ENCODE results near the gene IL17RC.

Gene IL17RC

DNA sequence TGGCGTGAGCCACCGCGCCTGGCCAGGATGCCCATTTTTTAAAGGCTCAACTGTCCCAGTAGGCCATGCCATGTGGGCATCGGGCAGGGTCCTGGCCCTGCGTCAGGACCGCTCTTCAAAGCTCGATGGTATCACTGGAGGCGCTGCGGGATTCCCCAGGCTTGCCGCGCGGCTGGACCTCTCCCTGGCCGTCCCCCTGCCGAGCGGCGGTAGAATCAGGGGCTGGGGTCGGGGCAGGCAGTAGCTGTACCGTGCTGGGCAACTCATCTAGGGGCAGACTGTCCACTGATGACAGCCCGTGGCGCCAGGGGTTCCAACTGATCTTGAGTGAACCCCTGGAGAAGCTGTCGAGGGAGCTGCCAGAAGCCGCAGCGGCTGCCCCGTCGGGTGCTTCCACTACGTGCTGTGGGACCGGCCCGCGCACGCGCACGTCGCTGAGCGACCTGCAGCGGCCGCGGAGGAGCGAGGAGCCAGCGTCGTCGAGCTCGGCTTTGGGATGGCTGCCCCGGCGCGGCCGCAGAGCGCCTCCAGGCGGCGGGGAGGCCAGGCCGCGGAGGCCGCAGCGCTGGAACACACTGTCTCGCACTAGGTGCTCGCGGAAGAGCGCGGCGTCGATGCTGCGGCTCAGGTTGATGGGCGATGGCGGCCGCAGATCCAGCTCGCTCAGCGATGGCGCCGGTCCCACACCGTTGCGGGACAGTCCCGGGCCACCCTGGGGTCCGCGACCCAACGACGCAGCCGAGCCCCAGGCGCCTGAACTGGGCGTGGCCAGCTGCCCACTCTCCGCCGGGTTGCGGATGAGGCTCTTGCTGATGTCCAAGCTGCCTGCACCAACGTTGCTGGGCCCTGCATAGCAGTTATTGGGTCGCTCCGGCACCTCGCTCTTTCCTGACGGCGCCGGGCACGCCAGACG is 29.5 kb downstream of the IL17RC start:
- peak; percentile 61 for DNase-seq

DNA sequence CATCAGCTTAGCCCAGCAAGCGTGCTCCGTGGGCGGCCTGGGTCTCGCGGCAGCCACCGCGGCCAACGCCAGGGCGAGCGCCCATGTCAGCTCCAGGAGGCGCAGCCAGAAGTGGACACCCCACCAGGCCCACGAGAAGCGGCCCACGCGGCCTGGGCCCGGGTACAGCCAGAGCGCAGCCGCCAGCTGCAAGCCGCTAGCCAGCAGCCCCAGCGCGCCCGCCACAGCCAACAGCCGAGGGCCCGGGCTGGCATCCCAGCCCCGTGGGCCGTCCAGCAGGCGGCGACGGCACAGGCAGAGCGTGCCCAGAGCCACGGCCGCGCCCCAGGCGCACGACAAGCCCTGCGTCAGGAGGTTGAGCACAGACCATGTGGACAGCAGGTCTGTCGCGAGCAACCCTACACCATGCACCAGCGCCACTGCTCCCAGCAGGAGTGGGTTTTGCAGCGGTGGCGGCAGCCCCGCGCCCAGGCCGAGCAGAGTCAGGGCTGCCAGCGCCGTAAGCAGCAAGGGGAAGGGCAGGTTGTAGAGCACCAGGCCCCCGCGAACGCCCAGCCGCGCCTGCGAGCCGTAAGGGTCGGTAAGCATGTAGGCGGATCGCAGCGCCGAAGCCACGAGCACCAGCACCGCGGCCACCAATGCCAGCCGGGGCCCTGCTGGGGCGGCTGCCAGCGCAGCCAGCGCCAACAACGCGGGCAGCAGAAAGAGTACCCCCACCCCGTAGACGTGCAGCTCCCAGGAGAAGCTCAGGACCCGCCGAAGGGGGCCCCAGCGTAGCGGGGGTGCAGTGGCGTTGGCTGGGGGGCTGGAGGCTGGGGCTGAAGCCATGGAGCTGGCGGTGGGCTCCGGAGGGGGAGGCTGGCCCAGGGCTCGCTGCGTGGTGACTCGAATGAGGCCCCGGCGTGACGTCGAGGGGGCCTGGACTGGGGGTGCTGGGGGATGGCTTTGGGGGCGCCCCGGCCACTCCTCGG is 30.4 kb downstream of the IL17RC start:
- peak; percentile 24 for DNase-seq

DNA sequence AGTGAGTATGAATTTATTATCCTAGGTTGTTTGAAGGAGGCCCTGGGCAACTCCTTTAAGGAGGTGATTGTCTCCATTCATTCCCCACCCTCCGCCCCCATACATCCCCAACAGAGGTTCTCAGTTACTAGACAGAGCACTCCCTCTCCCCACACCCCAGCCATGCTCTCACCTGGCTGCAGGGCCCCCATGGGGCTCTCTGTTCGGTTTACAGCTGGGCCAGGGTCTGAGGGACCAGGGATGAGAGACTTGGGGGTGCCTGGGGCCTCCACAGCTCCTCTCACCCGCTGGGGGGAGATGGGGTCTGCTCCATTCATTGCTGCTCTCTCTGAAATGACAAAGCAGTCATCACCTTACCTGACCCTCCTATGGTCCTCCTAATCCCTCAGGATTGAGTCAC is 31.7 kb downstream of the IL17RC start:
- DNase-seq = no peak

DNA sequence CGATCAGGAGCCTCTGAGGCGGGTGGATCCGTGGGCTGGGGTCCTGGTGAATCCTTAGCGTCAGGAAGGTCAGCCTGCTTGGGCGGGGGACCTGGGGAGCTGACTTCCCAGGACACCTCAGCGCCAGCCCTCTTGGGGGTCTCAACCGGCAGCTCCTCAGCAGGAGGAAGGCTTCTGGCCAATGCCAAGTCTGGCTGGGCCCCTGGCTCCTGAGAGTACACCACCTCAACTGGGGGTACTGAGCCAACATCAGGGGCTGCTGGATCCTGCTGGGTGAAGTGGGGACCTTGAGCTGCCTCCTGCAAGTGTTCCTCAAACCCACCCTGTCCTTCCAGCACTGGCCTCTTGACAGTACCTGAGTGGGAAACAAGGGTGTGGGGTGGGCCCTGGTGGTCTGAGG is 32.2 kb downstream of the IL17RC start:
- no peak for DNase-seq

DNA sequence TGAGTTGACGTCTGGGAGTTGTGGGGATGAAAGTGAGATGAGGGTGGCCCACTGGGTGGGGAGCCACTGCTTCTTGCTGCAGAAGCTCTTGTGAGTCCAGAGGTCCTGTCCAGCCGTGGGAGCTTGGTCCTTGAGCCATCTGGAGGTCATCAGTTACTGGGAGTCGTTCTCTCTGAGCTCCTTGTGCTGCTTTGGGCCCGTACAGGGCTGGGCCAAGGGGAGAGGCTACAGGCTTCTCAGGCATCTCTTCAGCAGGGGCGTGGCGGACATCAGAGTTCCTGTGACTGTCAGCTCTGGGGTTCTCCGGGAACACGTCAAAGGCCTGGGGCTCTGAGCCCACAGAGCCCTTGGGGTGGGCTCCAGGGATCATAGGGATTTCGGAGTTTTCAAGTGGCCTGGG is 32.7 kb downstream of the IL17RC start:
- DNase-seq = no peak

DNA sequence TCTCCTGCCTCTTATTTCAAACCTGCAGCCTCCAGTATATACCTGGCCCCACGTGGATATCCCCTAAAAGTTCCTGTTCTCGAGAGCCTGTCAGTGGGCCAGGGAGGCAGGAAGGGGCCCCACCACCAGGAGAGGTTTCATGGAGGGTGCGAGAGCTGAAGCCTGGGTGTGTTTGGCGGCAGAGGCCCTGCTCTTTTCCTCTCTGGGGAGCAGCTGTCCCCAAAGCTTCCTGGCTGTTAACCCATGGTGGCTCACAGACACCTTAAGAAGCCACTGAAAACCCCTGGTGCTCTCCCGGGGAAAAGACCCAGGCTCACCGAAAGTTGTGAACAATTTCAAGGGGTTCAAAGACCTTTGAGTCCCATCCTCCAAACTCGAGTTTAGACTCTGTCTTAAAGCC is 34.2 kb downstream of the IL17RC start:
- DNase-seq = no peak

DNA sequence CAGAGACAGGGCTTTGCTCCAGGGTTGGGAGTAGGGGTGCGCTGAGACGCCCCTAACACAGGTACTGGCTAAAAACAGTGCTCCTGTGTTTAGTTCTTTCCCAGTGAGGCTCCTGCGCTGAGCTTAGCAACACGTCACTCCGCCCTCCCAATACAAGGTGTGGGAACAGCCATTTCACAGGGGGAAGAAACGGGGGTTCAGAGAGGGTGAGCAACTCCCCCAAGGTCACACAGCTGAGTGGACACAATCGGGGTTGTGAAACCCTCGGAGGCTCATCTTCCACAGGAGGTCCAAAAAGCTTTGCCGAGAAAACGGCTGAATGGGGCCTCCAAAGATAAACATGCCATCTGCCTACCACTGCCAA is 34.7 kb downstream of the IL17RC start:
- DNase-seq = no peak

DNA sequence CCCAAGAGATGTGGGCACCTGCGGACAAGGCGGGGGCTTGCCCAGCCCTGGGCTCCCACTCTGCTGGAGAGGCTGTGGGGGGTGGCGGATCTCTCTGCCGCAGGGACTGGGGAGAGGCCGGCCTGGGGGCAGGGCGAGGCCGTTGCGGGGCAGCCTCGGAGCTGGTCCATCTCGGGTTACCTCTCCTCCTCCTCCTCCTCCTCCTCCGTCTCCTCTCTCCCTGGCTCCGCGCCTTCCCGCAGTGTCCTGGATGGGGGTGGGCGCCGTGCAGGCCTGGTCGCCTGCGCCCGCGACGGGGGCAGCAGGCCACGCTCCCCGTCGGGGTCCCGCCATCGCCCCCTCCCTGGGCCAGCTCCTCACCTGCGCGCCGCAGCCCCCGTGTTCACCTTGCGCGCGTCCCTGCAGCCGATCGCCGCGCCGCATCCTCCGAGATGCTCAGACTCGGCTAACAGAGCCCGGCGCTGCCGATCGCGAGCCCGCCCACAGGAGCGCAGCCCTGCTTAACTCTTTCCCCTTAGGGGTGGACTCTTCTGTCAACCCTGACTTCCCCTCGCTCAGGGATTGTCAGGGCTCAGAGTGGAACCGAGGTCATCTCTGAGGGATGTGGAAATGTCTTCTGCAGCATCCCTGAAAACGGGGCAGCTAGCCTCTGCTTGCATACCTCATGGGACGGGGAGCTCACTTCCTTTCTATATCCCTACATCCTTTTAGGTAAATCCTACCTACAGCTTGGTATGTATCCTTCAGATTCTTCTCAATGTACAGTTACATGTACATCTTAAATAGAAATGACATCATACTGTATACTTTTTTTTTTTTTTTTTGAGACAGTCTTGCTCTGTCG is 35.3 kb downstream of the IL17RC start, which contains the start of gene PRRT3:
Gene PRRT3 (minus strand): TSS at position 447 of the 844 bp plus-strand sequence. CDS start 2,293 bp downstream, outside the sequence.
- DNase-seq = peak; percentile 2

DNA sequence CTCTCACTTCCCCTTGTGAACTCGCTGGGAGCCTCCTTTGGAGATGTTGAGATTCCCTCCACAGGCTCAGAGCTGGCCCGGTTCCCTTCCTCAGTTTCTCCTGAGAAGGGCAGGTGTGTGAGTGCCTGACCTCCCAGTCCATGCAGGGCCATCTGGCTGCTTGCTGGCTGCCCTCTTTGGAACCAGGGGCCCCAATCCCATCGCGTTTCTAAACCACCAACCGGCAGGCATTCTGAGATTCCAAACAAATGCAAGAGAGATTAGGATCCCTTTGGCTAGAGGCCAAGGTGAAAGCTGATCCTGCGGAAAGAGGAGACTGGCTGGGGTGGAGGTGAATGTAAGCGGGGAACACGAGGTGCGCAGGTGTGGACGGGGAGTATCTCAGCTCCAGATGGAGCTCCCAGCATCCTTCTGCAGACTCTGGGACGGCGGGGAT is 38.2 kb downstream of the IL17RC start:
- DNase-seq = peak; percentile 54

DNA sequence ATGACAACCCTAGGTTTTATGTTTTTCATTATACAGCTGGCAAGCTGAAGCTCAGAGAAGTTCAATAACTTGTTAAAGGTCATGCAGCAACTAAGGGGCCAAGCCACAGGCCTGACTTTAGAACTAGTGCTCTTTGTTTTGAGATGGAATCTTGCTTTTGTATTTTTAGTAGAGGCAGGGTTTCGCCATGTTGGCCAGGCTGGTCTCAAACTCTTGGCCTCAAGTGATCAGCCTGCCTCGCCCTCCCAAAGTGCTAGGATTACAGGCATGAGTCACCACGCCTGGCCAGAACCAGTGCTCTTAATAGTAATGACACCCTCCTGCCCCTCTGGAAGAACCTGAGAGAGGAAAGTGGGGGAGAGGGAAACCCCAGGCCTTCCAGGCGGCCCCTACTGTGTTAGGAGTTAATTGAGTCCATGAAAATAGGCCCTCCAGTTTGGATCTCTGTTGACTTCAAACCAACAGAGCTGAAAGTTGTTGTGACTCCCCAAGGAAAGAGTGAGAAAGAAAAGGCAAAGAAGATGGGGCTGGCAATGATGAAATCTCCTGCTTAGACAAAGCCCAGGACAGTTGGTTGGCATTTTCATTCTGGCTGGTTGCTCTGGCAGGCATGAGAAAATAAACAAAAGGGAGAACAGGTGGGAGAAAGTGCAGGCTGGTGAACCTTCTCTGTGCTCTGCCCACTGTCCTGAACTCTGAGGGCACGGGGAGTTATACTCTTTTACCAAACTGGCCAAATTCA is 38.9 kb downstream of the IL17RC start:
- no peak for DNase-seq

DNA sequence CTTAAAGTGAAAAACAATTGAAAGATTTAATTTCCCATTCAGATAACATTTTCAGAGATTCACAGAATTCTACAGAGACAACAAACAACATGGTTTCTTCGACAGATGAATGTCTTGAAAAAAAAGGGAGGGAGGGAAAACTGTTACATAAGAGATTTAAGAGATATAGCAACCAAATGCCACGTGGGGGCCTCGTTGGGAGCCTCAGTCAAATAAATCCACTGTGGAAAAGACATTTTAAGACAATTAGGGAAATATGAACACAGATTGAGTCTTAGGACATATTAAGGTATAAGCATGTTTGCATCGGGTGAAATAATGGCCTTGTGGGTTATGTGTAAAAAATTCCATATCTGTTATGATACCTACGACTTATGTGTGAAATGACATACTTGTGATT is 40.3 kb downstream of the IL17RC start:
- DNase-seq = no peak

DNA sequence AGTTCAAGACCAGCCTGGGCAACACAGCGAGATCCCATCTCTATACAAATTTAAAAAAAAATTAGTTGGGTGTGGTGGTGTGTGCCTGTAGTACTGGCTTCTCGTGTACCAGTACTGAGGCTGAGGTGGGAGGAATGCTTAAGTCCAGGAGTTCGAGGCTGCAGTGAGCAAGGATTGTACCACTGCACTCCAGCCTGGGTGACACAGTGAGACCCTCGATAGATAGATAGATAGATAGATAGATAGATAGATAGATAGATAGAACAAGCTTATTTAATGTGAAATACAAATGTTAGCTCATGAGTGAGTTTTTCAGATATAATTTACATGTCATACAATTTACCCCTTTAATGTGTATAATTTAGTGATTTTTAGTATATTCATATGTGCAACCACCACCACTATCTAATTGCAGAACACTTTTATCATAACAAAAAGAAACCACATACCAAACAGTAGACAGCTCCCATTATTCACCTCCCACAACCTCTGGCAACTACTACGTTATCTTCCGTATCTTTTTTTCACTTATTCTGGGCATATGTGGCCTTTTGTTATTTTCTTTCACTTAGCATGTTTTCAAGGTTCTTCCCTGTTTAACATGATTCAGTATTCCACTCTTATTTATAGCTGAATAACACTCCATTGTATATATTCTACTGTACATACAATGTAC is 48.4 kb downstream of the IL17RC start:
- DNase-seq = no peak

DNA sequence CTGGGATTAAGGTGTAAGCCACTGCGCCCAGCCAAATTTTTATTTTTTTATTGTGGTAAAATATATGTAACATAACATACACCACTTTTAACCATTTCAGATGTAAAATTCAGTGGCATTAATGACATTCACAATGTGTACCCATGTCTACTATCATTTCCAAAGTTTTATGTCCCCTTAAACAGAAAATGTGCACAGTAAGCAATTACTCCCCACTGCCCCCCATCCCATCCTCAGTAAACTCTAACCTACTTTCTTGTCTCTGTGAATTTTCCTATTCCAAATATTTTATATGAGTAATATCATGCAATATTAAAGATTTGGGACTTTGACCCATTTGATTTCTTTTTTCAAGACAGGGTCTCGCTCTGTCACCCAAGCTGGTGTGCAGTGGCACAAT is 49.9 kb downstream of the IL17RC start:
- DNase-seq = no peak

DNA sequence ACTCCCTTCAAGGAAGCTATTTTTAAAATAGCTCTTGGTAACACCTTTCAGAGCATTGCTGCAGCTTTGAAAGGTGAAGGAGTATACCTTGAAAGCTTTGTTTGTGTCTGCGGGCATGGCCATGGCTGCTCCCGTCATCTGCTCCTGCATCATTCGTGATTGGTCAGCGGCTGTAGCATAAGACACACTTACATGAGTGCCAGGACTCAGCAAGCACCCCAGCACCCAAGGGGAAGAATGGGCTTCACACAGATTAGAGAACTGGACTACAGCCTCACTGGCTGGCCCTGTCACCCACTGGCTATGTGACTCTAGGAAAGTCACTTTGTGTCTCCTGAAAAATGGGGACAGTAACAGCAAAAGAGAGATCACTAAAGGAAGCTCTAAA is 52.7 kb downstream of the IL17RC start:
- no peak for DNase-seq

DNA sequence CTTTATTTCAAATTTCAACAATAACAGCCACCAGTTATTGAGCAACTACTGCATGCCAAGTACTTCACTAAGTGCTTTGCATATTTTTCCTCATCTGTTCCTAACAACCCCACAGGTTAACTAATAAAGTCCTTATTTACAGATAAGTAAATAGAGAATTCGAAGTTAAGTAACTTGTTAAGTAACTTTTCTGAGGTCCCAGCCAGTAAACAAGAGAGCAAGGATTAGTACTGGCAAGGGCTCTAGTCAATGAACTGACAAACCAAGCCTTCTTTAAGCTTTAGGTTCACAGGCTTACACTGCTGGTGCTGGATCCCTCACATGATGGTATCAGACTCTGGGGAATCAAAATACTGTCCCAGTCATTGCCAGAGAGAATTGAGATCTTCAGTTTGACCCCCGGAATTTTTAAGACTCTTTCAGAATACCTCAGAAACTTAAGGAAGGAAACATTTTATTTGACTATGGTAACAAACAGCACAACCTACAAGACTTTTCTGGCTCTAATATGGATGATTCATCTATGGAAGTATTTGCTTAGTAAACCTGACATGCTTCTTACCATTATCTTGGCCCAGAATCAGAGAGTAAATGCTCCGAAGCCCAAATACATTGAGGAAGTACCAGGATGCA is 53.2 kb downstream of the IL17RC start:
- no peak for DNase-seq

DNA sequence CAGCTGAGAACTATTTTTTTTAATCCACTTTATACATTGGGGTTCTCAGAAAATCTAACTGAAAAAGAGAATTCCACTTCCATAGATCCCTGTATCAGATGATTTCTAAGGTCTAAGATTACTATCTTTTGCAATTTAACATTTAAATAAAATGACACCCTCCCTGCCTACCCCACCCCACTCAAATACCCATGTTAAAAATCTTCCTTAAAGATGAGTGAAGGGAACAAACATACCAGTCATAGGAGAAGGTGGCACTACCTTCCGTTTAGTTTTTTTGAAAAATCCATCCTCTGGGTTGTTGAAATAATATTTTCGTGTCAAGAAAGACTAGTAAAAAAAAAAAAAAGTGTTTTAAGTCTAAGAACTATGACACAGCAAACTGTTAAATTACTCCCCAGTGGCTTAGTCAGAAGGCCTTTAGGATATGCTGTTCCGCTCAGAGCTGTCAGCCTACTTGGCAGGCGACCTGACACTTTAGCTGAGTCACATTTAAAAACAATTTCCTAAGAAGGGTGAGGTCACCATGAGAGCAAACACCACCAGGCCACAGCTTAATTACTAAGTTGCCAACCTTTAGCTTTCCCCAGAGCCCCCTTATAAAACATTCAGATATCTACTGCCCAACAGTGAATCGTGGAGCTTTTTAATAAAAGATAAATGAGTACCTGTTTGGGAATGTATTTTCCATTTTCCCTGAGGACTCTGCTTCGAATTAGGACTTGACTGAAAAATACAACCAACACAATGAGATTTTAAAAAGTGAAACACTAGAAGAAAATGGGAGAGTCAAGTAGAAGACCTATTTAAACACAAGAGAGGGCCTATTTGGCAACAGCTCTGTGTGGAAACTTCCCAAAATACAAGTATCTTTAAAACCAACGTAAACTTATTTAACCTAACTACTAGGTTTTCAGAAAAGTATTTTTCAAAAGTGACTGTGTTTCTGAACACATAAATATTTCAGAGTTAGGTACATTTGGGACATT is 60.1 kb downstream of the IL17RC start:
- no peak for DNase-seq

DNA sequence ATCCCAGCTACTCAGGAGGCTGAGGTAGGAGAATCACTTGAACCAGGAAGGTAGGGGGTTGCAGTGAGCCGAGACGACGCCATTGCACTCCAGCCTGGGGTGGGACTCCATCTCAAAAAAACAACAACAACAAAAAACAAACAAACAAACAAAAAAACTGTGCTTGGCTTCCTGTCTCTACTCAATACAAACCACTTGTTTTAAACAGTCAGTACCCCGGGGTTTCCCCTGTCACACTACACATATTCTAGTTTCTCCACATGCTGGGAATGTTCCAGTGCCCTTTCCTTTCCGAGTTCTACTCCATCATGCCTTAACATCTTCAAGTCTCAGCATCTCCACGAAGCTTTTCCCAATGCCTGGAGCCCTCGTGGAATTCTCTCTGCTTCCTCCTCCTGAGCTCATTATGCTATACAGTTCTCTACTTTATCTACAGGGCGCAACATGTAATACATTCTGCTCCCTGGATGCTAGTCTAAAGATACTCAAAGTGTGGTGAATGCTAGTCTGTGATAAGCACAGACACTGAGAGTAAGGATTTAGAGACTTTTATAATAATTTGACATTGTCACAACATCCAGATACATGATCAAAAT is 61.9 kb downstream of the IL17RC start:
- no peak for DNase-seq

DNA sequence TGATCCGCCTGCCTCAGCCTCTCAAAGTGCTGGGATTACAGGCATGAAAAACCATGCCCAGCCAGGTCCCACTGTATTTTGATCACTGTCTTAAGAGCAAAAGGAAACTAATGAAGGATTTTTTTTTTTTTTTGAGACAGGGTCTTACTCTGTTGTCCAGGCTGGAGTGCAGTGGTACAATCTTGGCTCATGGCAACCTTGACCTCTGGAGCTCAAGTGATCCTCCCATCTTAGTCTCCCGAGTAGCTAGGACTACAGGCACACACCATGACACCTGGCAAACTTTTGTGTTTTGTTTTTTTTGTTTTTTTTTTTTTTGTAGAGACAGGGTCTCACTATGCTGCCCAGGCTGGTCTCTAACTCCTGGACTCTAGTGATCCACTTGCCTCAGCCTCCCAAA is 63.4 kb downstream of the IL17RC start:
- no peak for DNase-seq
